Measurements from ENCODE around the gene ASRGL1. TPM values are rescaled to one million over a fixed set of nuclear protein-coding genes. Genes with fewer than 3 reads are reported as not detected.

ASRGL1 gene
- total and polyA plus RNA-seq, 2 donors (not counting 1 experiment from before 2014, with no cell fraction given), result 0.49 to 1.3 TPM

- DNase-seq (no peak), ATAC-seq (ENCODE audit: low read depth) (no peak)
- TF ChIP-seq, protein P1, sequence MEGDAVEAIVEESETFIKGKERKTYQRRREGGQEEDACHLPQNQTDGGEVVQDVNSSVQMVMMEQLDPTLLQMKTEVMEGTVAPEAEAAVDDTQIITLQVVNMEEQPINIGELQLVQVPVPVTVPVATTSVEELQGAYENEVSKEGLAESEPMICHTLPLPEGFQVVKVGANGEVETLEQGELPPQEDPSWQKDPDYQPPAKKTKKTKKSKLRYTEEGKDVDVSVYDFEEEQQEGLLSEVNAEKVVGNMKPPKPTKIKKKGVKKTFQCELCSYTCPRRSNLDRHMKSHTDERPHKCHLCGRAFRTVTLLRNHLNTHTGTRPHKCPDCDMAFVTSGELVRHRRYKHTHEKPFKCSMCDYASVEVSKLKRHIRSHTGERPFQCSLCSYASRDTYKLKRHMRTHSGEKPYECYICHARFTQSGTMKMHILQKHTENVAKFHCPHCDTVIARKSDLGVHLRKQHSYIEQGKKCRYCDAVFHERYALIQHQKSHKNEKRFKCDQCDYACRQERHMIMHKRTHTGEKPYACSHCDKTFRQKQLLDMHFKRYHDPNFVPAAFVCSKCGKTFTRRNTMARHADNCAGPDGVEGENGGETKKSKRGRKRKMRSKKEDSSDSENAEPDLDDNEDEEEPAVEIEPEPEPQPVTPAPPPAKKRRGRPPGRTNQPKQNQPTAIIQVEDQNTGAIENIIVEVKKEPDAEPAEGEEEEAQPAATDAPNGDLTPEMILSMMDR (IDR thresholded peaks at IDR 0.05), result no peak
- TF ChIP-seq EZH2 (IDR thresholded peaks at IDR 0.05; ENCODE audit: borderline replicate concordance, insufficient read depth, low read depth, low read length, poor library complexity, severe bottlenecking), result no peak
- no peak overlapping the region for H3K27ac ChIP-seq (ENCODE audit: low read length in 2 of 2)
- Mint-ChIP-seq H3K4me1 (no peaks in the 10 kb centered on the region), H3K9me3 (ENCODE audit: insufficient read depth) (no peaks in the 10 kb centered on the region), H3K27me3 (peaks cover 3% of the 10 kb centered on the region), H3K4me3 (no peak overlapping the region), H3K27ac (no peak overlapping the region)
- H3K4me2 ChIP-seq (replicated peaks; ENCODE audit: low read depth, low read length, poor library complexity, severe bottlenecking), result no peak overlapping the region
- H3K36me3 ChIP-seq (replicated peaks in 1 of 2; ENCODE audit: control extremely low read depth in 1 of 2, control insufficient read depth in 1 of 2, extremely low read depth in 1 of 2, insufficient read depth in 2 of 2, low read length in 1 of 2), result no peaks in the 10 kb centered on the region
- ChIA-PET POLR2A (no interaction called here), CTCF (interaction anchor here (2.5 kb wide), 1 partner anchor 14 kb away, joined by 12 read pairs; no protein-coding TSS in a partner anchor)
- no peak overlapping the region for H3K9ac ChIP-seq (ENCODE audit: low read length)
- no peaks in the 10 kb centered on the region for H4K20me1 ChIP-seq (ENCODE audit: control insufficient read depth, insufficient read depth, low read length, poor library complexity, severe bottlenecking)
- intact Hi-C loops (cut with micrococcal nuclease), result no loop called here
- H2AFZ ChIP-seq (ENCODE audit: insufficient read depth, low read depth, low read length, poor library complexity, severe bottlenecking), result no peak overlapping the region
- H3K27me3 ChIP-seq (replicated peaks in 1 of 4; ENCODE audit: control extremely low read depth in 1 of 4, control insufficient read depth in 3 of 4, insufficient read depth in 4 of 4, low read length in 3 of 4), result no peaks in the 10 kb centered on the region
- H3K79me2 ChIP-seq (ENCODE audit: control insufficient read depth, insufficient read depth, low read length), result no peaks in the 10 kb centered on the region
- H3K4me3 ChIP-seq (ENCODE audit: control extremely low read depth in 1 of 5, extremely low read depth in 1 of 5, insufficient read depth in 1 of 5, low read depth in 2 of 5, low read length in 4 of 5), result no peak overlapping the region
- WGBS (ENCODE audit: insufficient coverage), result 92% methylated on average over 8 of the region's 8 CpGs
- H3K4me1 ChIP-seq (ENCODE audit: control insufficient read depth in 2 of 2, insufficient read depth in 2 of 2, low read length in 2 of 2), result no peaks in the 10 kb centered on the region
- no peaks in the 10 kb centered on the region for H3K9me3 ChIP-seq (ENCODE audit: control extremely low read depth in 1 of 3, control insufficient read depth in 2 of 3, insufficient read depth in 1 of 3, low read length in 2 of 3)
These were observed 72.6 kb downstream of the ASRGL1 start for GRCh38 chr11:62409831-62410230.

GRCh38 chr11:62410972-62411371, 73.7 kb downstream of the ASRGL1 start:
- intact Hi-C loops (cut with micrococcal nuclease), result no loop called here
- Histone ChIP-seq H3K79me2 (ENCODE audit: control insufficient read depth, insufficient read depth, low read length) (no peaks in the 10 kb centered on the region), H3K36me3 (replicated peaks in 1 of 2; ENCODE audit: control extremely low read depth in 1 of 2, control insufficient read depth in 1 of 2, extremely low read depth in 1 of 2, insufficient read depth in 2 of 2, low read length in 1 of 2) (no peaks in the 10 kb centered on the region), H2AFZ (ENCODE audit: insufficient read depth, low read depth, low read length, poor library complexity, severe bottlenecking) (no peak overlapping the region), H3K27me3 (replicated peaks in 1 of 4; ENCODE audit: control extremely low read depth in 1 of 4, control insufficient read depth in 3 of 4, insufficient read depth in 4 of 4, low read length in 3 of 4) (no peaks in the 10 kb centered on the region), H3K9me3 (ENCODE audit: control extremely low read depth in 1 of 3, control insufficient read depth in 2 of 3, insufficient read depth in 1 of 3, low read length in 2 of 3) (no peaks in the 10 kb centered on the region), H3K4me1 (ENCODE audit: control insufficient read depth in 2 of 2, insufficient read depth in 2 of 2, low read length in 2 of 2) (no peaks in the 10 kb centered on the region), H3K4me2 (replicated peaks; ENCODE audit: low read depth, low read length, poor library complexity, severe bottlenecking) (no peak overlapping the region), H4K20me1 (ENCODE audit: control insufficient read depth, insufficient read depth, low read length, poor library complexity, severe bottlenecking) (no peaks in the 10 kb centered on the region), H3K9ac (ENCODE audit: low read length) (no peak overlapping the region), H3K4me3 (ENCODE audit: control extremely low read depth in 1 of 5, extremely low read depth in 1 of 5, insufficient read depth in 1 of 5, low read depth in 2 of 5, low read length in 4 of 5) (no peak overlapping the region), H3K27ac (ENCODE audit: low read length in 2 of 2) (no peak overlapping the region)
- DNase-seq (no peak), ATAC-seq (ENCODE audit: low read depth) (no peak)
- Mint-ChIP-seq H3K27ac (no peak overlapping the region), H3K4me3 (no peak overlapping the region), H3K4me1 (no peaks in the 10 kb centered on the region), H3K9me3 (ENCODE audit: insufficient read depth) (no peaks in the 10 kb centered on the region), H3K27me3 (no peaks in the 10 kb centered on the region)
- WGBS (ENCODE audit: insufficient coverage), result 100% methylated on average over 6 of the region's 8 CpGs
- ChIA-PET POLR2A (no interaction called here), CTCF (interaction anchor here (0.6 to 2.5 kb wide), 4 partner anchors 8 to 329 kb away, joined by 3 to 12 read pairs (median 5); partner anchors contain the start of gene SCGB1A1)
- TF ChIP-seq, protein P1 (IDR thresholded peaks at IDR 0.05), result no peak
- no peak for TF ChIP-seq EZH2 (IDR thresholded peaks at IDR 0.05; ENCODE audit: borderline replicate concordance, insufficient read depth, low read depth, low read length, poor library complexity, severe bottlenecking)
